Smooth muscle cell (in vitro differentiated cells): ENCODE measurements around the gene MEIG1. TPM values are rescaled to one million over a fixed set of nuclear protein-coding genes. Genes with fewer than 3 reads are reported as not detected.

ENCODE experiments used
- DNase-seq: peaks from one replicate; lab custom pipeline; 2025; ENCODE audit not compliant: unreplicated experiment; lab: John Stamatoyannopoulos, UW
- H2AFZ ChIP-seq: fragments of 200-600 bp; sonication (generic); 2 replicates; pipeline ENCODE4 v1.6.0; 2016; ENCODE audit warnings: antibody characterized with exemption, low read depth, mild to moderate bottlenecking
- H3F3A ChIP-seq: fragments of 200-600 bp; sonication (generic); 2 replicates; pipeline ENCODE4 v1.6.0; 2017; ENCODE audit warnings: antibody characterized with exemption, low read depth
- H3K27ac ChIP-seq: fragments of 200-600 bp; sonication (generic); 2 replicates; pipeline ENCODE4 v1.5.1; 2016; ENCODE audit warnings: low read depth, mild to moderate bottlenecking
- H3K27me3 ChIP-seq: fragments of 200-600 bp; sonication (generic); 2 replicates; pipeline ENCODE4 v1.6.1; 2016; ENCODE audit warnings: low read depth, mild to moderate bottlenecking
- H3K36me3 ChIP-seq: fragments of 200-600 bp; sonication (generic); 2 replicates; pipeline ENCODE4 v1.5.1; 2016; ENCODE audit warnings: low read depth
- H3K4me1 ChIP-seq: fragments of 200-600 bp; sonication (generic); 2 replicates; pipeline ENCODE4 v1.5.1; 2016; ENCODE audit warnings: low read depth
- H3K4me2 ChIP-seq: fragments of 200-600 bp; sonication (generic); 2 replicates; pipeline ENCODE4 v1.6.0; 2016; ENCODE audit warnings: mild to moderate bottlenecking
- H3K4me3 ChIP-seq: fragments of 200-600 bp; sonication (generic); 2 replicates; pipeline ENCODE4 v1.5.1; 2016; ENCODE audit warnings: mild to moderate bottlenecking
- H3K79me2 ChIP-seq: fragments of 200-600 bp; sonication (generic); 2 replicates; pipeline ENCODE4 v1.6.0; 2016; ENCODE audit warnings: low read depth, mild to moderate bottlenecking
- H3K9ac ChIP-seq: fragments of 200-600 bp; sonication (generic); 2 replicates; pipeline ENCODE4 v1.6.0; 2016; ENCODE audit warnings: low read depth
- H3K9me3 ChIP-seq: fragments of 200-600 bp; sonication (generic); replicated peaks from 2 replicates; pipeline ENCODE4 v1.5.1; 2016; ENCODE audit warnings: low read depth
- H4K20me1 ChIP-seq: fragments of 200-600 bp; sonication (generic); 2 replicates; pipeline ENCODE4 v1.6.0; 2016; ENCODE audit warnings: low read depth
- CTCF ChIP-seq: fragments of 200-600 bp; sonication (generic); IDR thresholded peaks from 2 replicates; pipeline ENCODE4 v1.5.1; 2017; ENCODE audit warnings: borderline replicate concordance, mild to moderate bottlenecking, antibody characterized with exemption; ENCODE audit not compliant: insufficient read depth, poor library complexity, severe bottlenecking
- WGBS: methylation state at CpG from one replicate; pipeline ENCODE4 v1.1.7; 2016; ENCODE audit warnings: low lambda C conversion rate; 5-methylcytosine and 5-hydroxymethylcytosine counted together
- polyA plus RNA-seq: library from polyadenylated mRNA; unstranded; fragments of >200 nt; fragmentation: Nextera tagmentation; extraction: Ambion mirVana; gene quantifications from 2 replicates; pipeline ENCODE4 v1.2.1, GENCODE V29; 2016
- total RNA-seq: library from RNA; depleted of rRNA; stranded (reverse); fragments of >200 nt; gene quantifications from 2 replicates; pipeline ENCODE4 v1.2.3, GENCODE V29; 2014

The MEIG1 gene
- total and polyA plus RNA-seq, 2 experiments from 2014 or later: not detected

GRCh38 chr10:14954001-14954770 is 5.0 kb upstream of the MEIG1 start, which contains the start of gene DCLRE1C:
DCLRE1C (minus strand) TSS chr10:14954096; CDS start chr10:14954010, 86 bp downstream.
- peak; percentile 69 for DNase-seq
- Histone ChIP-seq H3K27me3 (no peaks in the 10 kb centered on the region), H3K4me2 (peak within 1 kb of the TSS; percentile 90), H3F3A (no peaks in the 10 kb centered on the region), H3K27ac (peak within 1 kb of the TSS; percentile 56), H3K4me1 (no peaks in the 10 kb centered on the region), H3K4me3 (peak within 1 kb of the TSS; percentile 64), H3K9ac (peak within 1 kb of the TSS; percentile 23), H3K36me3 (no peaks in the 10 kb centered on the region), H2AFZ (peak within 1 kb of the TSS; percentile 87), H4K20me1 (peaks cover 8% of the 10 kb centered on the region), H3K79me2 (peaks cover 11% of the 10 kb centered on the region), H3K9me3 (no peaks in the 10 kb centered on the region)
- TF ChIP-seq CTCF: no peak
- WGBS: under 1% methylated on average over 45 of the region's 45 CpGs

DNA sequence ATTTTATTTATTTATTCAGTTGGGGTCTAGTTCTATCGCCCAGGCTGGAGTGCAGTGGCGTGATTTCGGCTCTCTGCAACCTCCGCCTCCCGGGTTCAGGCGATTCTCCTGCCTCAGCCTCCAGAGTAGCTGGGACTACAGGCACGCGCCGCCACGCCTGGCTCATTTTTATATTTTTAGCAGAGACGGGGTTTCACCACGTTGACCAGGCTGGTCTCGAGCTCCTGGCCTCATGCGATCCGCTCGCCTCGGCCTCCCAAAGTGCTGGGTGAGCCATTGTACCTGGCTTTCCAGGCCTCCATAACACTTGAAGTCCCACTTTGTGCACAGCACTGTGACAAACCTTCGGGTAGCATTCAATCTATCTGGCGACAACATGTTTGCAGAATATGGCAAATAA is 4.3 kb upstream of the MEIG1 start:
- Histone ChIP-seq H3F3A (no peaks in the 10 kb centered on the region), H3K9ac (no peak overlapping the region), H3K9me3 (no peaks in the 10 kb centered on the region), H3K27ac (peak overlapping the region; percentile 56), H3K4me3 (peak overlapping the region; percentile 64), H3K36me3 (no peaks in the 10 kb centered on the region), H3K27me3 (no peaks in the 10 kb centered on the region), H3K4me1 (no peaks in the 10 kb centered on the region), H2AFZ (no peak overlapping the region), H3K4me2 (peak overlapping the region; percentile 90), H4K20me1 (peaks cover 8% of the 10 kb centered on the region), H3K79me2 (peaks cover 11% of the 10 kb centered on the region)
- no peak for DNase-seq
- WGBS: 95% methylated on average over 19 of the region's 19 CpGs
- no peak for TF ChIP-seq CTCF

DNA sequence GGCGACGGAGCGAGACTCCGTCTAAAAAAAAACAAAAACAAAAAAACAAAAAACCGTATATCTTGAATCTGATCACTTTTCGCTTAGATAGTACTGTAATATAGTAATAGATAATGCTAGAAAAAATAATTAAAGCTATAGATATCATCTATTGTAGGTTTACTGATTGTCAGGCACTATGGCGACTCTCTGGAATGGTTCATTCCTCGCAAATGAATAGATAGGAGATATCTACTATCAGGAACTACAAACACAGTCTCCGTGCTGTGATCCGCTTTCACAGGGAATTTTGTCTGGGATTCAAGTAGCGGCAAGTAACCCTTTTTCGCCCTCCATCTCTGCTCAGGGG is 342 bp upstream of the MEIG1 start:
- Histone ChIP-seq H3K27me3 (no peaks in the 10 kb centered on the region), H3K79me2 (no peaks in the 10 kb centered on the region), H4K20me1 (no peaks in the 10 kb centered on the region), H3K36me3 (no peaks in the 10 kb centered on the region), H3K4me3 (peak overlapping the region; percentile 75), H3K9ac (peak overlapping the region; percentile 87), H3K4me1 (no peaks in the 10 kb centered on the region), H2AFZ (peak overlapping the region; percentile 95), H3K9me3 (no peaks in the 10 kb centered on the region), H3F3A (no peaks in the 10 kb centered on the region), H3K27ac (peak overlapping the region; percentile 91), H3K4me2 (peak overlapping the region; percentile 95)
- no peak for TF ChIP-seq CTCF
- no peak for DNase-seq
- 54% methylated on average over 12 of the region's 12 CpGs for WGBS

DNA sequence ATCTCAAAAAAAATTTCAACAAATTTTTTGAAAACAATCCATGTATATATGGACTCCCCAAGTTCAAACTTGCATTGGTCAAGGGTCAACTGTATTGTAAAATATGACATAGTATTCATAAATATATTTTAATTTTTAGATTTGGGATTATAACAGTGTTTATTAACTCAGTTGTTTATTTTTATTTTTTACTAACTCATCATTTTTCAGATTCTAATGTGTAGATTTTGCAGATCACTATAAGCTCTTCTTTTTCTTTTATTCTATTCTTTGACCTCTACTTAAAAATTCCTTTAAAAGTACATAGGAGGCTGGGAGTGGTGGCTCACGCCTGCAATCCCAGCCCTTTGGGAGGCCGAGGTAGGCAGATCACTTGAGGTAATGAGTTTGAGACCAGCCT is 8.7 kb downstream of the MEIG1 start:
- Histone ChIP-seq H3K36me3 (no peaks in the 10 kb centered on the region), H3K27me3 (no peaks in the 10 kb centered on the region), H3K4me1 (no peaks in the 10 kb centered on the region), H3K9me3 (no peaks in the 10 kb centered on the region), H2AFZ (no peak overlapping the region), H4K20me1 (no peaks in the 10 kb centered on the region), H3K4me2 (no peak overlapping the region), H3K79me2 (no peaks in the 10 kb centered on the region), H3K27ac (no peak overlapping the region), H3K9ac (no peak overlapping the region), H3K4me3 (no peak overlapping the region), H3F3A (no peaks in the 10 kb centered on the region)
- TF ChIP-seq CTCF: no peak
- DNase-seq: no peak
- WGBS: 91% methylated on average over 2 of the region's 2 CpGs
